GM12878 (cell line): ENCODE results near the gene RRAGB. TPM values are rescaled to one million over a fixed set of nuclear protein-coding genes. Genes with fewer than 3 reads are reported as not detected.

Experiments used
- BHLHE40 ChIP-seq, 2 experiments: fragments of 450-650 bp in 1 of 2; IDR thresholded peaks; 2 replicates each; pipeline ENCODE4 v1.6.1; 2011 to 2017; ENCODE audit warnings: low read depth in 2 of 2, borderline replicate concordance in 1 of 2, improper control_type of control experiment in 1 of 2, low read length in 1 of 2, mild to moderate bottlenecking in 1 of 2
- CBFB ChIP-seq: IDR thresholded peaks from 2 replicates; pipeline ENCODE4 v1.6.1; 2016; ENCODE audit warnings: antibody characterized with exemption, low read depth
- EED ChIP-seq: sonication (generic); IDR thresholded peaks from 2 replicates; pipeline ENCODE4 v1.6.1; 2016; ENCODE audit warnings: antibody characterized with exemption, low read depth
- FOS ChIP-seq: IDR thresholded peaks from 3 replicates; pipeline ENCODE4 v1.6.1; 2011; ENCODE audit warnings: borderline replicate concordance; ENCODE audit not compliant: insufficient read length; ENCODE audit errors: extremely low read depth
- FOXK2 ChIP-seq: fragments of 450-650 bp; IDR thresholded peaks from 2 replicates; pipeline ENCODE4 v1.6.1; 2017; ENCODE audit warnings: mild to moderate bottlenecking, moderate library complexity
- HDGF ChIP-seq: fragments of 450-650 bp; IDR thresholded peaks from 2 replicates; pipeline ENCODE4 v1.6.1; 2016; ENCODE audit warnings: antibody characterized with exemption
- IKZF1 ChIP-seq: fragments of 450-650 bp; conservative IDR thresholded peaks from 2 replicates; pipeline ENCODE4 v1.6.1; 2017; ENCODE audit warnings: antibody characterized with exemption, mild to moderate bottlenecking
- IRF4 ChIP-seq: IDR thresholded peaks from 2 replicates; pipeline ENCODE4 v1.6.1; 2011; ENCODE audit warnings: low read depth, low read length
- NFXL1 ChIP-seq: fragments of 450-650 bp; IDR thresholded peaks from 2 replicates; pipeline ENCODE4 v1.6.1; 2017; ENCODE audit warnings: antibody characterized with exemption, mild to moderate bottlenecking, borderline replicate concordance
- POU2F2 ChIP-seq: IDR thresholded peaks from 3 replicates; pipeline ENCODE4 v1.6.1; 2011; ENCODE audit warnings: low read depth, mild to moderate bottlenecking, low read length, borderline replicate concordance
- RFX5 ChIP-seq: IDR thresholded peaks from 2 replicates; pipeline ENCODE4 v1.6.1; 2011; ENCODE audit warnings: low read depth, low read length, improper control_type of control experiment
- RUNX3 ChIP-seq: IDR thresholded peaks from 2 replicates; pipeline ENCODE4 v1.6.1; 2012; ENCODE audit warnings: low read length, inconsistent platforms
- SIN3A ChIP-seq: IDR thresholded peaks from 2 replicates; pipeline ENCODE4 v1.6.1; 2012; ENCODE audit warnings: low read depth, low read length, improper control_type of control experiment
- YY1 ChIP-seq: IDR thresholded peaks from 2 replicates; pipeline ENCODE4 v1.6.1; 2011; ENCODE audit warnings: low read depth, mild to moderate bottlenecking, low read length
- ZNF622 ChIP-seq: fragments of 450-650 bp; IDR thresholded peaks from 2 replicates; pipeline ENCODE4 v1.6.1; 2017; ENCODE audit warnings: mild to moderate bottlenecking, inconsistent platforms
- polyA plus RNA-seq, 11 experiments: library from polyadenylated mRNA; depleted of rRNA in 4 of 11; unstranded in 6 of 11; stranded (reverse) in 5 of 11; fragments of >200 nt; fragmentation: Nextera tagmentation in 4 of 11; fragmentation: Illumina TruSeq in 1 of 11; extraction: Ambion mirVana in 4 of 11; extraction: Trizol in 1 of 11; gene quantifications; 1 replicate in 1 of 11; 2 replicates in 10 of 11; pipeline versions ENCODE4 v1.2.1 to v1.2.3, GENCODE V29; 2011 to 2016; ENCODE audit warnings: inconsistent platforms in 2 of 11, missing spikeins in 2 of 11, low read depth in 1 of 11
- total RNA-seq, 4 experiments: library from RNA; depleted of rRNA in 3 of 4; stranded (reverse); fragments of >200 nt in 3 of 4; fragmentation: Illumina TruSeq in 1 of 4; extraction: Trizol in 1 of 4; gene quantifications; 2 replicates each; pipeline versions ENCODE4 v1.2.1 to v1.2.3, GENCODE V29; 2013 to 2021
- TF ChIP-seq, protein P1 (sequence below): fragments of 450-650 bp; formaldehyde crosslinking; IDR thresholded peaks from 2 replicates; pipeline ENCODE4 v1.5.0; 2022; ENCODE audit warnings: mild to moderate bottlenecking, missing genetic modification characterization
- TF ChIP-seq, protein P2 (sequence below): fragments of 450-650 bp; conservative IDR thresholded peaks from 2 replicates; pipeline ENCODE4 v1.6.1; 2017; ENCODE audit warnings: mild to moderate bottlenecking, moderate library complexity

The RRAGB gene
- total and polyA plus RNA-seq, 10 of the 15 experiments (the other 5 are each of a cell fraction or from before 2014, with no cell fraction given), result 8.2 to 30.8 (median 12.0) TPM

DNA sequence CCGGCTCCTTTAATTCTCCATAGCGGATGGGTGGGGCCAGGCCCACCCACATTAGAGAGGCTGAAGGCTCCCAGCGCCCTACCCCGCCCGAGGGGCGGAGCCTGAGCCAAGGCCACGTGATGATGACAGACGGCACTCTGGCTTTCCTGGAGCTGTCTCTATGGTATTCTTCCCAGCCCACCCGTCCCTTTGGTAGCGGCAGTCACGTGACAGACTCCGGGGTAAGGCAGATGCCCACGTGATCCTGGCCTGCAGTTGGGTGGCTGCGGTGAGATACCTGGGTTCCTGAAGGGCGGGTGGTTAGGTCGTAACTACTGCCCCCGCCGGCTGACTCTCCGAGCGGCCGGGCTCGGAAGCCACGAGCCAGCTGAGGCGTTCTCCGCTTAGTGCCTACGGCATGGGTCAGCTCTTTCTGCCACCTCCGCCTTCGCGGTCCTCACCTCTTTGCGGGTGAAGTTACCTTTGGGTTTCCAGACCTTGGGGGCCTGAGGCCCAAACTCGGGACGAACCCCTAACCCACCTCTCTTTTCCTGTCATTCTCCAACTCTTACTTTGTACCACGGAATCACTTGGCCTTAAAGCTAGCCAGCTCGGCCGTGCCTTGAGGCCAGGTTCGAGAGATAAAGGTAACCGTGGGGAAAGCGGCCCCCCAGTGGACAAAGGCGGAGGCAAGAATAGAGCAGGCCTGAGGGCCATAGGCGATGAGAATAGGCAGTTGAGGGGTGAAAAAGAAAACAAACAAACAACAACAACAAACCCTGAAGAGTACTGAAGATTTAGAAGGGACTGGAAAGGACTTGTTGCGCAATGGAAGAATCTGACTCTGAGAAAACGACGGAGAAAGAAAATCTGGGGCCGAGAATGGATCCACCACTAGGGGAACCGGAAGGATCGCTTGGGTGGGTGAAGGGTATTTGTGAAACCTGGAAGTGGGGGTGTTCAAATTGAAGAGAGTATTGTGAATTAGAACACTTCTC, at the start of gene RRAGB (continued):
- TF ChIP-seq BHLHE40 (IDR thresholded peaks at IDR 0.05; ENCODE audit: borderline replicate concordance in 1 of 2, low read depth in 2 of 2, low read length in 1 of 2) (peak; percentile 76 to 95), CBFB (0 out of 2 replicates have a peak, but pooled peaks have one; percentile 29), RUNX3 (peak; percentile 65), IKZF1 (peak; percentile 28; the same call in 1 of the 2 replicates), FOXK2 (no peak), ZNF622 (no peak), RFX5 (peak; percentile 39; the same call in 1 of the 2 replicates), EED (no peak), NFXL1 (no peak), POU2F2 (0 out of 3 replicates have a peak, but pooled peaks have one; percentile 10), IRF4 (no peak), FOS (peak; percentile 56), YY1 (0 out of 2 replicates have a peak, but pooled peaks have one; percentile 19), SIN3A (peak; percentile 40; the same call in 1 of the 2 replicates), HDGF (0 out of 2 replicates have a peak, but pooled peaks have one; percentile 14)
- TF ChIP-seq, protein P1, sequence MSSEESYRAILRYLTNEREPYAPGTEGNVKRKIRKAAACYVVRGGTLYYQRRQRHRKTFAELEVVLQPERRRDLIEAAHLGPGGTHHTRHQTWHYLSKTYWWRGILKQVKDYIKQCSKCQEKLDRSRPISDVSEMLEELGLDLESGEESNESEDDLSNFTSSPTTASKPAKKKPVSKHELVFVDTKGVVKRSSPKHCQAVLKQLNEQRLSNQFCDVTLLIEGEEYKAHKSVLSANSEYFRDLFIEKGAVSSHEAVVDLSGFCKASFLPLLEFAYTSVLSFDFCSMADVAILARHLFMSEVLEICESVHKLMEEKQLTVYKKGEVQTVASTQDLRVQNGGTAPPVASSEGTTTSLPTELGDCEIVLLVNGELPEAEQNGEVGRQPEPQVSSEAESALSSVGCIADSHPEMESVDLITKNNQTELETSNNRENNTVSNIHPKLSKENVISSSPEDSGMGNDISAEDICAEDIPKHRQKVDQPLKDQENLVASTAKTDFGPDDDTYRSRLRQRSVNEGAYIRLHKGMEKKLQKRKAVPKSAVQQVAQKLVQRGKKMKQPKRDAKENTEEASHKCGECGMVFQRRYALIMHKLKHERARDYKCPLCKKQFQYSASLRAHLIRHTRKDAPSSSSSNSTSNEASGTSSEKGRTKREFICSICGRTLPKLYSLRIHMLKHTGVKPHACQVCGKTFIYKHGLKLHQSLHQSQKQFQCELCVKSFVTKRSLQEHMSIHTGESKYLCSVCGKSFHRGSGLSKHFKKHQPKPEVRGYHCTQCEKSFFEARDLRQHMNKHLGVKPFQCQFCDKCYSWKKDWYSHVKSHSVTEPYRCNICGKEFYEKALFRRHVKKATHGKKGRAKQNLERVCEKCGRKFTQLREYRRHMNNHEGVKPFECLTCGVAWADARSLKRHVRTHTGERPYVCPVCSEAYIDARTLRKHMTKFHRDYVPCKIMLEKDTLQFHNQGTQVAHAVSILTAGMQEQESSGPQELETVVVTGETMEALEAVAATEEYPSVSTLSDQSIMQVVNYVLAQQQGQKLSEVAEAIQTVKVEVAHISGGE (CRISPR knock-in tag), result 0 out of 2 replicates have a peak, but pooled peaks have one; percentile 28
- TF ChIP-seq, protein P2, sequence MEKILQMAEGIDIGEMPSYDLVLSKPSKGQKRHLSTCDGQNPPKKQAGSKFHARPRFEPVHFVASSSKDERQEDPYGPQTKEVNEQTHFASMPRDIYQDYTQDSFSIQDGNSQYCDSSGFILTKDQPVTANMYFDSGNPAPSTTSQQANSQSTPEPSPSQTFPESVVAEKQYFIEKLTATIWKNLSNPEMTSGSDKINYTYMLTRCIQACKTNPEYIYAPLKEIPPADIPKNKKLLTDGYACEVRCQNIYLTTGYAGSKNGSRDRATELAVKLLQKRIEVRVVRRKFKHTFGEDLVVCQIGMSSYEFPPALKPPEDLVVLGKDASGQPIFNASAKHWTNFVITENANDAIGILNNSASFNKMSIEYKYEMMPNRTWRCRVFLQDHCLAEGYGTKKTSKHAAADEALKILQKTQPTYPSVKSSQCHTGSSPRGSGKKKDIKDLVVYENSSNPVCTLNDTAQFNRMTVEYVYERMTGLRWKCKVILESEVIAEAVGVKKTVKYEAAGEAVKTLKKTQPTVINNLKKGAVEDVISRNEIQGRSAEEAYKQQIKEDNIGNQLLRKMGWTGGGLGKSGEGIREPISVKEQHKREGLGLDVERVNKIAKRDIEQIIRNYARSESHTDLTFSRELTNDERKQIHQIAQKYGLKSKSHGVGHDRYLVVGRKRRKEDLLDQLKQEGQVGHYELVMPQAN, result peak; percentile 49; the same call in 1 of the 2 replicates
